BE2C (cell line): Measurements from ENCODE around the gene CPEB1.
"Not testable (repeated sequence)": the region's sequence is repeated elsewhere in the genome, so short reads cannot be mapped to it uniquely, and the experiment has no call there.

ENCODE experiments used
- DNase-seq: peaks from one replicate; pipeline ENCODE4 v3.0.0-alpha.2; 2020
- H3K27me3 ChIP-seq: fragments of 250-450 bp; sonication (Bioruptor Pico); 2 replicates; pipeline ENCODE4 v1.5.1; 2020; ENCODE audit warnings: mild to moderate bottlenecking
- H3K36me3 ChIP-seq: fragments of 250-450 bp; sonication (Bioruptor Pico); 2 replicates; pipeline ENCODE4 v1.5.1; 2020; ENCODE audit warnings: mild to moderate bottlenecking
- H3K4me1 ChIP-seq: fragments of 250-450 bp; sonication (Bioruptor Pico); 2 replicates; pipeline ENCODE4 v1.5.1; 2020
- H3K4me3 ChIP-seq: 2 replicates; pipeline ENCODE4 v1.5.1; 2011; ENCODE audit warnings: low read depth, low read length
- H3K9me3 ChIP-seq: fragments of 250-450 bp; sonication (Bioruptor Pico); 2 replicates; pipeline ENCODE4 v1.5.1; 2020
- TF ChIP-seq, protein P1 (sequence below): IDR thresholded peaks from 2 replicates; pipeline ENCODE4 v1.5.1; 2012; ENCODE audit warnings: mild to moderate bottlenecking, low read depth, low read length

Gene CPEB1

GRCh38 chr15:82530006-82530405 lies 117.2 kb downstream of the CPEB1 start:
- H3K9me3 ChIP-seq = no peaks in the 10 kb centered on the region
- no peaks in the 10 kb centered on the region for H3K27me3 ChIP-seq
- DNase-seq = no peak
- no peak overlapping the region for H3K4me3 ChIP-seq
- TF ChIP-seq, protein P1, sequence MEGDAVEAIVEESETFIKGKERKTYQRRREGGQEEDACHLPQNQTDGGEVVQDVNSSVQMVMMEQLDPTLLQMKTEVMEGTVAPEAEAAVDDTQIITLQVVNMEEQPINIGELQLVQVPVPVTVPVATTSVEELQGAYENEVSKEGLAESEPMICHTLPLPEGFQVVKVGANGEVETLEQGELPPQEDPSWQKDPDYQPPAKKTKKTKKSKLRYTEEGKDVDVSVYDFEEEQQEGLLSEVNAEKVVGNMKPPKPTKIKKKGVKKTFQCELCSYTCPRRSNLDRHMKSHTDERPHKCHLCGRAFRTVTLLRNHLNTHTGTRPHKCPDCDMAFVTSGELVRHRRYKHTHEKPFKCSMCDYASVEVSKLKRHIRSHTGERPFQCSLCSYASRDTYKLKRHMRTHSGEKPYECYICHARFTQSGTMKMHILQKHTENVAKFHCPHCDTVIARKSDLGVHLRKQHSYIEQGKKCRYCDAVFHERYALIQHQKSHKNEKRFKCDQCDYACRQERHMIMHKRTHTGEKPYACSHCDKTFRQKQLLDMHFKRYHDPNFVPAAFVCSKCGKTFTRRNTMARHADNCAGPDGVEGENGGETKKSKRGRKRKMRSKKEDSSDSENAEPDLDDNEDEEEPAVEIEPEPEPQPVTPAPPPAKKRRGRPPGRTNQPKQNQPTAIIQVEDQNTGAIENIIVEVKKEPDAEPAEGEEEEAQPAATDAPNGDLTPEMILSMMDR = no peak
- H3K36me3 ChIP-seq = peaks cover 16% of the 10 kb centered on the region
- H3K4me1 ChIP-seq = no peaks in the 10 kb centered on the region

DNA sequence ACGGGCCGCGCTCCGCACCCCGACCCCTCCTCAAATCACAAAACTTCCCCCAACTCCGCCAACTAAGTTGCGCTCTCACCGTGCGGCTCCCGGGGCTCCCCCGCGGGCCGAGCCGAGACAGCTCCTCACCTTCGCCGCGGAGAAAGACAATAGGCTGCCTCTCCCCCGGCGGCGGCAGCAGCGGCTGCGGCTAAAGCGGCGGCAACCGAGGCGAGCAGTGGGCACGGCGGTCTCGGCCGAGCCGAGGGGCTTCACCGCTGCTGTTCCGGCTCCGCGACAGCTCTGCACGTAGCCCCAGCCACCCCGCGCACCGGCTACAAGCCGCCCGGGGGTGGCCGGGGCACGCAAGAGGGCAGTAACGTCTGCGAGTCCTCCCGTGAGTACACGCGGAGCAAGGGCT lies 133.6 kb downstream of the CPEB1 start:
- H3K27me3 ChIP-seq, H3K4me3 ChIP-seq, H3K9me3 ChIP-seq, DNase-seq, H3K4me1 ChIP-seq, H3K36me3 ChIP-seq: not testable (repeated sequence)

DNA sequence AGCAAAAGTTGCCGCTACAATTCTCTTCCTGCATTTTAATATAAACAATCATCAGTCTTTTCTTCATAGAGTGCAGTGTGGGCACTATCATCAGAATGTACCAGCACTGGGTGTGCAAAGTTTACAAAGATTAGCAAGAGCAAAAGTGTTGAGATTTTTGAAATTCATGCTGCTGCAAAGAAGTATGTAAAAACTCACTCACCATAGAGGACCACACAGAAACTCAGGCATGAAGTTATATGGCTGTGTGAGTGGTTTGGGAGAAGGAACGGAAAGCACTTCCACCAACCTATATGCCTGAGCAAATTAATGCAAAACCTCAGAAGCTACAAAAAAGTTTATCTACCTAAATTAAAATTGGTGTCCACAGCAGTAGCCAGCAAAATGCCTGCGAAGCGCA lies 139.5 kb downstream of the CPEB1 start:
- H3K9me3 ChIP-seq, DNase-seq, H3K4me3 ChIP-seq: not testable (repeated sequence)

DNA sequence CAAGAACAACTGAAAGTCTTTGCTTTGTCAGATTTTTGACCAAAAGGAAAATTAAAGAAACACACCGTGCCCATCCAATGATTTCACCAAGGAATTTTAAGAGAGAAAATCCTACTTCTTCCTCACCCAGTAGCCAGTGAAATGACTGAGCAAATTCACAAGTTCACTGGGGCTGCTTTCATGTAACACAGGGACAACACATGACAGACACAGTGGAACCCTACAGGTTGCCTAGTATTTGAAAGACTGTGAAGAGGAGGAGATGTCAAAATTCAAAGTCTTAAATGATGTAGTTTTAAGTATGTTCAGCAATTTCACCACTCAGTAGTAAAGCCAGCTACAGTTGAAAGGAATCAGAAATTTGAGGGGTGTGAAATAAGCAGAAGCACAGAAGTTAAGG lies 140.1 kb downstream of the CPEB1 start:
- H3K36me3 ChIP-seq = not testable (repeated sequence)

More for the DNA sequence above, 139.5 kb downstream of the CPEB1 start:
- H3K4me1 ChIP-seq, H3K27me3 ChIP-seq, H3K36me3 ChIP-seq: not testable (repeated sequence)

GRCh38 chr15:82505842-82506241 lies 141.3 kb downstream of the CPEB1 start:
- not testable (repeated sequence) for H3K27me3 ChIP-seq, H3K4me3 ChIP-seq, DNase-seq, H3K9me3 ChIP-seq, H3K4me1 ChIP-seq, H3K36me3 ChIP-seq

More for the DNA sequence above, 140.1 kb downstream of the CPEB1 start:
- not testable (repeated sequence) for DNase-seq, H3K4me1 ChIP-seq, H3K27me3 ChIP-seq, H3K4me3 ChIP-seq, H3K9me3 ChIP-seq

DNA sequence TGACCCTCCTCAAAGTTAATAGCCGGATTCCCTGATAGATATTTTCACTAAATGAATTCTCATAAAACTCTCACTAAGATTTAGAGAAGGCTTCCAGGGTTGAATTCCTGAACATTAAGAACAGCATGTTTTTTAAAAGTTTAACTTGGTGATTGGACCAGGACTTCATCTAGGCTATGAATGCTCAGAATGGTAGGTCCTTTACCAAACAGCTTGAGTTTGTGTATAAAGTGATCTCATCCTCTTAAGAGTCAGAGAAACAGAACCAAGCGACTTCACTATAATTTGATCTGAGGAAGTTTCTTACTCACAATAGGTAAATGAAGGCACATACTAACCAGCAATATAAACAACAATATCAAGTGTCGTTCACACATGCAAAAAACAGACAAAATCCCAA lies 143.1 kb downstream of the CPEB1 start:
- not testable (repeated sequence) for H3K4me3 ChIP-seq, H3K4me1 ChIP-seq, H3K36me3 ChIP-seq, H3K9me3 ChIP-seq, DNase-seq, H3K27me3 ChIP-seq

GRCh38 chr15:82502700-82503339 lies 144.3 kb downstream of the CPEB1 start:
- not testable (repeated sequence) for H3K27me3 ChIP-seq, H3K4me1 ChIP-seq, DNase-seq, H3K36me3 ChIP-seq, H3K9me3 ChIP-seq, H3K4me3 ChIP-seq

- H3K27me3 ChIP-seq, H3K4me3 ChIP-seq, H3K9me3 ChIP-seq, H3K36me3 ChIP-seq, H3K4me1 ChIP-seq, DNase-seq: not testable (repeated sequence)
Observed at GRCh38 chr15:82500772-82501171, 146.4 kb downstream of the CPEB1 start.

DNA sequence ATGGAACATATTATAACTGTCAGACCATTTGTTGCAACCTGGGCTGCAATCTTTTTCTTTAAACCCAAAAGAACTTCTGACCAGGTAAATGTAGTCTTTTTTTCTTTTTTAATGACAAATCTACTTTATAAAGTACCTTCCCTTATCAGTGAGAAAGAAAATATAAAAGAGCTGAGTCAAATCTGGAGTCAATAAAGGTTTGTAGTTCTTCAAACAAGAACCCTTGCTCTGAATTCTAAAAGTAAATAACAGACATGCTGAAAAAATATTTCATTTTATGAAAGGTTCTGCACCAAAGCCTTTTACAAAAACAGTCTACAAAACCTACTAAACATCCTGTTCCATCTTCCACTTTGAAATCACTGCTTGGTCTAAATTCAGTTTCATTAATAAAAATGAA lies 149.2 kb downstream of the CPEB1 start:
- not testable (repeated sequence) for H3K27me3 ChIP-seq, H3K9me3 ChIP-seq, H3K4me3 ChIP-seq, DNase-seq, H3K36me3 ChIP-seq, H3K4me1 ChIP-seq
